ENCODE measurements around the gene TOR4A. TPM values are rescaled to one million over a fixed set of nuclear protein-coding genes. Genes with fewer than 3 reads are reported as not detected.

TOR4A gene
- total and polyA plus RNA-seq, 12 donors: 4.7 to 21.5 (median 16.5) TPM

- Histone ChIP-seq H3K4me1 (peaks cover 7 to 41% (median 27%) of the 10 kb centered on the region in 9 donors), H3K9me3 (no peaks in the 10 kb centered on the region), H3K27me3 (no peaks in the 10 kb centered on the region), H3K27ac (peak within 1 kb of the TSS in 5 of 10 donors; percentile 43 to 58 (median 51)), H3K36me3 (peaks cover 0 to 2% (median 0%) of the 10 kb centered on the region in 9 donors), H3K4me3 (no peak within 1 kb of the TSS)
- no peak for TF ChIP-seq CTCF (IDR thresholded peaks at IDR 0.05)
- ATAC-seq (no peak), DNase-seq (no peak)
- WGBS, 2 donors: 62 to 65% methylated on average over 4 of the region's 4 CpGs
- intact Hi-C loops (cut with DNase I): no loop called here
These were observed 26.4 kb upstream of the TOR4A start, which contains the start of gene STPG3 for GRCh38 chr9:137251194-137251461. STPG3 (plus strand) TSS chr9:137251286; CDS start chr9:137251287, 1 bp downstream.

- Histone ChIP-seq H3K4me3 (no peak overlapping the region), H3K36me3 (peaks cover 0 to 7% (median 3%) of the 10 kb centered on the region in 9 donors), H3K4me1 (peaks cover 13 to 47% (median 32%) of the 10 kb centered on the region in 9 donors), H3K9me3 (no peaks in the 10 kb centered on the region), H3K27me3 (no peaks in the 10 kb centered on the region), H3K27ac (no peak overlapping the region)
- DNase-seq (no peak), ATAC-seq (no peak)
- TF ChIP-seq CTCF (IDR thresholded peaks at IDR 0.05): no peak
- intact Hi-C loops (cut with DNase I): no loop called here
- 88 to 90% methylated on average over 20 to 22 of the region's 22 CpGs for WGBS, 2 donors
These were observed 25.8 kb upstream of the TOR4A start for GRCh38 chr9:137251490-137252268.

GRCh38 chr9:137252555-137253506, 24.7 kb upstream of the TOR4A start:
- Histone ChIP-seq H3K4me3 (no peak overlapping the region), H3K27ac (no peak overlapping the region), H3K36me3 (peaks cover 0 to 19% (median 5%) of the 10 kb centered on the region in 9 donors), H3K9me3 (no peaks in the 10 kb centered on the region), H3K4me1 (peaks cover 15 to 46% (median 35%) of the 10 kb centered on the region in 9 donors), H3K27me3 (no peaks in the 10 kb centered on the region)
- intact Hi-C loops (cut with DNase I): loop anchor here in 1 of 10 donors (1.0 kb wide), 1 partner anchor 11 kb away; no protein-coding TSS in a partner anchor
- no peak for TF ChIP-seq CTCF (IDR thresholded peaks at IDR 0.05)
- WGBS, 2 donors: 90 to 94% methylated on average over 33 to 35 of the region's 35 CpGs
- no peak for DNase-seq
- no peak for ATAC-seq

Data from heart right ventricle (tissue), 16 donors.